ENCODE results near the gene FAM53B. TPM values are rescaled to one million over a fixed set of nuclear protein-coding genes. Genes with fewer than 3 reads are reported as not detected.

The FAM53B gene
- total RNA-seq, 2 donors from 2014 or later: 17.1 to 21.1 TPM

DNA sequence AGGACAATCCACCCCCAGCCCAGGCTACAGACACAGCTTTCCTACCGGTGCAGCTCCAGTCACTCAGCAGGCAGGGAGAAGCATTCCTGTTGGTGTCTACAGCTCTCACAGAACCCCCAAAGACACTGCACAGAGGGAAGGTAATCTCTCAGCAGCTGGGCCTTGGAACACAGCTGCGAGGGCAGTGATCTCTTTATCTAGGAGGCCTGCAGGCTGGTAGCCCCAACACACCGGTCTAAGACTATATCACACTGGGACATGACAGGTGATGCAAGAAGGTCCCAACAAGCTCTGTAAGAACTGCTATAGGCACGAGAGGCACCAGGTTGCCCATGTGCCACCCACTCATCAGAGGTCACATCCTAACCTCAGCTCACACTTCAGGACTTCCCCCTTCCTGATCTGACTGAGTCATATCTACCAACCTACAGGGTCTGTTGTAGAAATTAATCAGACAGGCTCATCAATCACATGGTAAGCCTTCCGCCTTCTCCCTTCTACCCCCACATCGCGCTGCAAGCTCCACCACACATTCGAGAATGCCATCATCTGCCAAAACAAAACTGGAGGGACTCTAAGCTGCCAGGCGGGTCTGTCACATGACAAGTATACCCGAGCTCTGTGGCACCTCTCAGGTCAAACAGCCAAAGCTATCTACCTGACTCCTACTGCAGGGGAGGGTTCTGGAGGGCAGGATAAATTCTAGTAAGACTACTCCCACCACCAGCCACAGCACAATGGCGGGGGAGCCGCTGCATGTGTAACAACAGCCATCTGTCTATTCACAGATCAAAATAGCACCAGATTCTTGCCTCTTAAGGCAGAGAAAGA lies 26.1 kb downstream of the FAM53B start:
- Histone ChIP-seq H3K9me3 (no peaks in the 10 kb centered on the region), H3K36me3 (replicated peaks in 1 of 2; ENCODE audit: insufficient read depth in 1 of 2, low read depth in 2 of 2) (no peaks in the 10 kb centered on the region), H3K4me1 (peaks cover 32% of the 10 kb centered on the region), H3K27ac (peak overlapping the region; percentile 15 to 78 (median 32)), H3K27me3 (no peaks in the 10 kb centered on the region), H3K4me3 (no peak overlapping the region)
- peak in 1 of 4 donors; percentile 66 for DNase-seq
- ATAC-seq: peak; percentile 47
- 46 to 57% methylated on average over 11 to 12 of the region's 12 CpGs for WGBS, 2 donors
- intact Hi-C loops (cut with DNase I): no loop called here
- TF ChIP-seq, protein P1, sequence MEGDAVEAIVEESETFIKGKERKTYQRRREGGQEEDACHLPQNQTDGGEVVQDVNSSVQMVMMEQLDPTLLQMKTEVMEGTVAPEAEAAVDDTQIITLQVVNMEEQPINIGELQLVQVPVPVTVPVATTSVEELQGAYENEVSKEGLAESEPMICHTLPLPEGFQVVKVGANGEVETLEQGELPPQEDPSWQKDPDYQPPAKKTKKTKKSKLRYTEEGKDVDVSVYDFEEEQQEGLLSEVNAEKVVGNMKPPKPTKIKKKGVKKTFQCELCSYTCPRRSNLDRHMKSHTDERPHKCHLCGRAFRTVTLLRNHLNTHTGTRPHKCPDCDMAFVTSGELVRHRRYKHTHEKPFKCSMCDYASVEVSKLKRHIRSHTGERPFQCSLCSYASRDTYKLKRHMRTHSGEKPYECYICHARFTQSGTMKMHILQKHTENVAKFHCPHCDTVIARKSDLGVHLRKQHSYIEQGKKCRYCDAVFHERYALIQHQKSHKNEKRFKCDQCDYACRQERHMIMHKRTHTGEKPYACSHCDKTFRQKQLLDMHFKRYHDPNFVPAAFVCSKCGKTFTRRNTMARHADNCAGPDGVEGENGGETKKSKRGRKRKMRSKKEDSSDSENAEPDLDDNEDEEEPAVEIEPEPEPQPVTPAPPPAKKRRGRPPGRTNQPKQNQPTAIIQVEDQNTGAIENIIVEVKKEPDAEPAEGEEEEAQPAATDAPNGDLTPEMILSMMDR (IDR thresholded peaks at IDR 0.05): no peak
- no peak for TF ChIP-seq POLR2A (IDR thresholded peaks at IDR 0.05)

DNA sequence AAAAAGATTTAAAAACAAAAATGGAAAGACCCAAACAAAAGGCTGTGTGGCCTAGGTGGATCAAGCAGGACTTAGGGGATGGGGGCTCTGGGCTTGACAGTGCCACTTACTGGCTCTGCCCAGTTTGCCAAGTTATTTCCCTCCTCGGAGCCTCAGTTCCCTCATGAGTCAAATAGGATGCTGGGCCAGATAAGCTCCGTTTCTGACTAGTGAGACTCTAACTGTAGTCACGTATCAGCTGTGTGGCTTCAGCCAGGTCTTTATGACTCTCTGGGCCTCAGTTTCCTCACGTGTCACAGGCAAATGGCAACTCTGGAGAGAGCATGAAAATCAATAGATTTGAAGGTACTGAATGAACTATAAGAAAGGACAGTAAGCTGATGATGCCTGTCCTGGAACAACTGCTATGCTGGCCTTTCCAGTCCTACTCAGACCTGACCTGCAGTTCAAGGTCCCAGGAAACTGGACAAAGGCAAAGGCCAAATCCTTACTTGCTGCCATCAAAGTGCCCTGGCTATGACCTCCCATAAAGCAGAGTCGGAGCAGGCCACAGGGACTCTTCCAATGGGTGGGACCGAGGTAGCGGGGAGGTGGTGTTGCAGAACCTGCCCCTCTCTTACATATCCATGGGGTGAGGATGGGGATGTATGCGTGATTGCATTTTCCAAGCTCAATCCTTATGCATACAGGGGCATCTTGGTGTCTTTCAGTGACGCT lies 27.0 kb downstream of the FAM53B start:
- Histone ChIP-seq H3K27me3 (no peaks in the 10 kb centered on the region), H3K9me3 (no peaks in the 10 kb centered on the region), H3K4me3 (no peak overlapping the region), H3K4me1 (peaks cover 29% of the 10 kb centered on the region), H3K36me3 (replicated peaks in 1 of 2; ENCODE audit: insufficient read depth in 1 of 2, low read depth in 2 of 2) (no peaks in the 10 kb centered on the region), H3K27ac (no peak overlapping the region)
- no peak for DNase-seq
- 89 to 94% methylated on average over 6 to 9 of the region's 9 CpGs for WGBS, 2 donors
- intact Hi-C loops (cut with DNase I): no loop called here
- ATAC-seq: no peak
- no peak for TF ChIP-seq POLR2A (IDR thresholded peaks at IDR 0.05)
- TF ChIP-seq, protein P1 (IDR thresholded peaks at IDR 0.05): no peak

DNA sequence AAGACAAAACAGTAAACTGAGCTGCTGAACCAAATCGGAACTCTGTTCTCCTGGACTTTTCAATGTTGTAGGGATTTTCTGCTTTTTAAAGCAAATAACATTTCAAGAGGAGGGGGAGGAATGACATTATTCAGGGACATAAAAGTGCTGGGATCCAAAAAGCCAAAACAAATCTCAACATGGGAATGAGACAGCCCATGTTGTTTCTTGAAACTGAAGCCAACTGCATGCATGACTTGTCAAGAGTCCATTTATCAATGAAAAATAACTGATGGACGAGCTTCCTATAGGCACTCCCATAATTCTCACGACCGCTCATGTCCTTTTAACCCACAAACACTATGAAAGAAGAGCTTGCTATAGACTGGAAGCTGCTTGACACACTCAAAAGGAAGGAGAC lies 27.8 kb downstream of the FAM53B start:
- intact Hi-C loops (cut with DNase I): no loop called here
- no peak for DNase-seq
- no peaks in the 10 kb centered on the region for H3K9me3 ChIP-seq
- no peak overlapping the region for H3K4me3 ChIP-seq
- TF ChIP-seq POLR2A (IDR thresholded peaks at IDR 0.05): no peak
- TF ChIP-seq, protein P1 (IDR thresholded peaks at IDR 0.05): no peak
- H3K36me3 ChIP-seq (replicated peaks in 1 of 2; ENCODE audit: insufficient read depth in 1 of 2, low read depth in 2 of 2): no peaks in the 10 kb centered on the region
- peaks cover 27% of the 10 kb centered on the region for H3K4me1 ChIP-seq
- 83 to 90% methylated on average over 4 of the region's 4 CpGs for WGBS, 2 donors
- no peaks in the 10 kb centered on the region for H3K27me3 ChIP-seq
- H3K27ac ChIP-seq: no peak overlapping the region
- no peak for ATAC-seq

DNA sequence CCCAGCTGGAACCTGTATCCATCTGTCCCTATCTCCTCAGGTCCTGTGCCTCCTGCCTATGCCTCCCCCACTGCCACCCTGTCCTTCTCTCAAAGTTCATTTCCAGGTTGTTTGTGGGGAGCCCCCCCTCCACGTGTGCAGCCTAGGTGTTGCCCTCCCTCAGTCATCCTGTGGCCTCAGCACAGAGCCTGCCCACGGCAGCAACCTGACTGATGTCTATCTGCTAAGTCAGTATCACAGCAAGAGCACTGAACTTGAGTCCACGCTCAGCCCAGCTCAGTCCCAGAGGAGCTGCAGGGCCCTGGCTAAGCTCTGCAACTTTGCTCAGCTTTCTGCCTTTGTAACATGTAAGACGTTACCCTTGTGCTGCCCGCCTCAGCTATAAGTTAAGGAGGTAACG lies 28.7 kb downstream of the FAM53B start:
- no peak for TF ChIP-seq POLR2A (IDR thresholded peaks at IDR 0.05)
- TF ChIP-seq, protein P1 (IDR thresholded peaks at IDR 0.05): no peak
- H3K27ac ChIP-seq: no peak overlapping the region
- WGBS, 2 donors: 61% methylated on average over 6 of the region's 6 CpGs
- H3K36me3 ChIP-seq (replicated peaks in 1 of 2; ENCODE audit: insufficient read depth in 1 of 2, low read depth in 2 of 2): no peaks in the 10 kb centered on the region
- H3K4me3 ChIP-seq: no peak overlapping the region
- H3K27me3 ChIP-seq: no peaks in the 10 kb centered on the region
- intact Hi-C loops (cut with DNase I): no loop called here
- ATAC-seq: no peak
- DNase-seq: no peak
- no peaks in the 10 kb centered on the region for H3K9me3 ChIP-seq
- H3K4me1 ChIP-seq: peaks cover 25% of the 10 kb centered on the region

Data from body of pancreas (tissue), 4 donors.